Glutamatergic neuron (in vitro differentiated cells): ENCODE measurements around the gene FARS2. TPM values are rescaled to one million over a fixed set of nuclear protein-coding genes. Genes with fewer than 3 reads are reported as not detected.

Experiments used
- DNase-seq: peaks from one replicate; pipeline ENCODE4 v3.0.0; 2022
- H3K27ac Mint-ChIP-seq: one replicate; pipeline ENCODE4 v1.8.0; 2020; ENCODE audit warnings: mild to moderate bottlenecking, mixed read lengths, inconsistent platforms; ENCODE audit not compliant: unreplicated experiment
- H3K27me3 Mint-ChIP-seq: one replicate; pipeline ENCODE4 v1.8.0; 2020; ENCODE audit warnings: mild to moderate bottlenecking, moderate library complexity, mixed read lengths, inconsistent platforms; ENCODE audit not compliant: unreplicated experiment
- H3K36me3 Mint-ChIP-seq: one replicate; pipeline ENCODE4 v1.8.0; 2020; ENCODE audit warnings: mild to moderate bottlenecking, mixed read lengths, inconsistent platforms; ENCODE audit not compliant: unreplicated experiment
- H3K4me1 Mint-ChIP-seq: one replicate; pipeline ENCODE4 v1.8.0; 2020; ENCODE audit warnings: mild to moderate bottlenecking, low read depth, mixed read lengths, inconsistent platforms; ENCODE audit not compliant: unreplicated experiment
- H3K4me3 Mint-ChIP-seq: one replicate; pipeline ENCODE4 v1.8.0; 2020; ENCODE audit warnings: mild to moderate bottlenecking, mixed read lengths, inconsistent platforms; ENCODE audit not compliant: unreplicated experiment
- H3K9me3 Mint-ChIP-seq: one replicate; pipeline ENCODE4 v1.8.0; 2020; ENCODE audit warnings: mild to moderate bottlenecking, moderate library complexity, mixed read lengths, inconsistent platforms; ENCODE audit not compliant: unreplicated experiment
- total RNA-seq: library from RNA; stranded (reverse); fragmentation: NEBNext Ultra II Directional; extraction: Animal tissue kit (Norgen Biotek cat#: 25700); gene quantifications from one replicate; pipeline ENCODE4 v1.2.1, GENCODE V29; 2021; ENCODE audit not compliant: unreplicated experiment
- TF ChIP-seq, protein P1 (sequence below): fragments of 200-600 bp; sonication (generic); IDR thresholded peaks from one replicate; pipeline ENCODE4 v1.5.0; 2021; ENCODE audit not compliant: partially characterized antibody, unreplicated experiment

The FARS2 gene
- total RNA-seq, 1 donor from 2014 or later, result 14.2 TPM

DNA sequence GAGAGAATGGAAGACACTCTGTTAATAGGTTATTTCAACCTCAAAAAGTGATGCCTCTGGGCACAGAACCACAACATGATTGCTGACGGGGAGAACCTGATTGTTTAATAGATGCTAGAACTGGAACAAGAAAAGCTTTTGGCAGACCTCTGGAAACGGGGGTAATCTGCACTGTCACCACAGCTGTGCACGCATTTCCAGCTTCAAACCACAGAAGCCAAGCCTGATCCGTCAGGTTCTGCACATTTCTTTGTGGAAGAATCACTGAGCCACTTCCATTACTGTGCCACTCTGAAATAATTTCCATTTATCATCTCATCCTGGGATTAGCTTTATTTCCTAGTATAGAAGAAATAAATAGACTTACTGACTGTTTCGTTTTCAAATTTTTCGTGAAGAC lies 309.3 kb downstream of the FARS2 start:
- TF ChIP-seq, protein P1, sequence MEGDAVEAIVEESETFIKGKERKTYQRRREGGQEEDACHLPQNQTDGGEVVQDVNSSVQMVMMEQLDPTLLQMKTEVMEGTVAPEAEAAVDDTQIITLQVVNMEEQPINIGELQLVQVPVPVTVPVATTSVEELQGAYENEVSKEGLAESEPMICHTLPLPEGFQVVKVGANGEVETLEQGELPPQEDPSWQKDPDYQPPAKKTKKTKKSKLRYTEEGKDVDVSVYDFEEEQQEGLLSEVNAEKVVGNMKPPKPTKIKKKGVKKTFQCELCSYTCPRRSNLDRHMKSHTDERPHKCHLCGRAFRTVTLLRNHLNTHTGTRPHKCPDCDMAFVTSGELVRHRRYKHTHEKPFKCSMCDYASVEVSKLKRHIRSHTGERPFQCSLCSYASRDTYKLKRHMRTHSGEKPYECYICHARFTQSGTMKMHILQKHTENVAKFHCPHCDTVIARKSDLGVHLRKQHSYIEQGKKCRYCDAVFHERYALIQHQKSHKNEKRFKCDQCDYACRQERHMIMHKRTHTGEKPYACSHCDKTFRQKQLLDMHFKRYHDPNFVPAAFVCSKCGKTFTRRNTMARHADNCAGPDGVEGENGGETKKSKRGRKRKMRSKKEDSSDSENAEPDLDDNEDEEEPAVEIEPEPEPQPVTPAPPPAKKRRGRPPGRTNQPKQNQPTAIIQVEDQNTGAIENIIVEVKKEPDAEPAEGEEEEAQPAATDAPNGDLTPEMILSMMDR, result no peak
- Mint-ChIP-seq H3K27ac (no peak overlapping the region), H3K27me3 (no peaks in the 10 kb centered on the region), H3K4me1 (no peaks in the 10 kb centered on the region), H3K36me3 (peaks cover 25% of the 10 kb centered on the region), H3K9me3 (peaks cover 2% of the 10 kb centered on the region), H3K4me3 (no peak overlapping the region)
- DNase-seq, result no peak

DNA sequence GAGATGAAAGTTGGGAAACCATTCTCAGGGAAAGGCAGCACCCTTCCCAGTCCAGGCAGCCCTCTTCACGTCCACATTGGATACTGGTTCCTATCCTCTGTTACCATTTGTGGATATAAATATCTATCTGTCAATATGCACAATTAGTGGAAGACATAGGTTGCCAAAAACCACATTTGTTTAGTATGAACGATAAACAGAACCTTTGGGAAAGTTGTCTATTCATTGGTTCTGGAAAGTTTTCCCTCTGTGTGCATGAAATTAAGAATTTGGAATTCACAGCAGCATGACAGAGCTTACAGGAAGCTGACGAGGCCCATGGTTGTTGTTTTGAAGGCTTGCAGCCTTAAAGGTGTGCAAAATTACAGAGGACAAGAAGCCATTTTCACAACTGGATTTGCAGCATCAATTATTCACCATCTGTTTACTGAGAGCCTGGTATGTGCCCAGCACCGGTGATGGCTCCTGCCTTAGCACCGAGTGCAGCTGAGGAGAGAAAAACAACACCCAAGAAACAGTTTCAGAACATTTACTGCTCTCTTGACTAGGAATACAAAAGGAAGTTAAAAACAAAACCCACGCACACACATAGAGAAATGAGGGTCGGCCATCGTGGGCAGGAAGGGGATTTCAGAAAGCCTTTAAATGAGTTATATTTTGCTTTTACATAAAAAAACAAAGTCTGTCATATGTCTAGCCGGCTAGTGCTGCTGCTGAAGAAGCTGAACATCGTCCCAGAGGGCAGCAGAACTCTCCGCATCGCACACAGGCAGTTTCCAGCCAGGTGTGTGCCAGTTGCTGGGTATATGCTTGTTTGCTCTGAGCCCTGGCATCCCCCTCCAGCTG lies 319.6 kb downstream of the FARS2 start:
- no peaks in the 10 kb centered on the region for H3K9me3 Mint-ChIP-seq
- H3K4me3 Mint-ChIP-seq, result no peak overlapping the region
- H3K36me3 Mint-ChIP-seq, result peaks cover 16% of the 10 kb centered on the region
- peaks cover 2% of the 10 kb centered on the region for H3K4me1 Mint-ChIP-seq
- DNase-seq, result no peak
- no peak overlapping the region for H3K27ac Mint-ChIP-seq
- no peaks in the 10 kb centered on the region for H3K27me3 Mint-ChIP-seq
- TF ChIP-seq, protein P1, result no peak

DNA sequence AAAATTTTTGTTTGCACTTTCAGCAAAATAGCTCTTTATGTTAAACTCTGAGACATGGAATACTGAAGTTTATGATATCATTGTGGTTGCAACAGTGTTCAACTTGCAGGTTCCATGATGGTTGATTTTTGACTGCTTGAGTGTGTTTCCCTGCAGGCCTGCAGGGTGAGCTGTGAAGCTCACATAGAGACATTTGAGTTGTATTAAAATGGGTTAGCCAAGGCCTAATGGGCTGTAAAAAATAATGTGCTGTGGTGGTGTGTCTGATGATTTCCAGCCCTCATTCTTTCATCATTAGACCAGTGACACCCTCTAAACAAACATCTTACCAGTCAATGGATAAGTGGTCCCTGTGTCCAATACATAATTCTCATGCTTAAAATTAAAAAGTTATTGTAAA lies 321.4 kb downstream of the FARS2 start:
- no peak for DNase-seq
- TF ChIP-seq, protein P1, result no peak
- Mint-ChIP-seq H3K36me3 (peaks cover 12% of the 10 kb centered on the region), H3K9me3 (no peaks in the 10 kb centered on the region), H3K27me3 (no peaks in the 10 kb centered on the region), H3K27ac (no peak overlapping the region), H3K4me3 (no peak overlapping the region), H3K4me1 (peaks cover 2% of the 10 kb centered on the region)

GRCh38 chr6:5583528-5583927 lies 322.2 kb downstream of the FARS2 start:
- no peak for DNase-seq
- TF ChIP-seq, protein P1, result no peak
- Mint-ChIP-seq H3K9me3 (no peaks in the 10 kb centered on the region), H3K4me1 (peaks cover 2% of the 10 kb centered on the region), H3K27ac (no peak overlapping the region), H3K4me3 (no peak overlapping the region), H3K36me3 (peaks cover 12% of the 10 kb centered on the region), H3K27me3 (no peaks in the 10 kb centered on the region)

- TF ChIP-seq, protein P1, result no peak
- Mint-ChIP-seq H3K27ac (no peak overlapping the region), H3K9me3 (no peaks in the 10 kb centered on the region), H3K4me3 (no peak overlapping the region), H3K36me3 (peaks cover 12% of the 10 kb centered on the region), H3K27me3 (no peaks in the 10 kb centered on the region), H3K4me1 (peaks cover 2% of the 10 kb centered on the region)
- no peak for DNase-seq
Observed at GRCh38 chr6:5584078-5584482, 322.8 kb downstream of the FARS2 start.
